D721Med (cell line): Measurements from ENCODE around the gene LSS.

Experiments used
- DNase-seq: peaks from one replicate; pipeline ENCODE4 v3.0.0; 2011; ENCODE audit warnings: low spot score; ENCODE audit not compliant: insufficient read length
- FAIRE-seq: peaks from 2 replicates; lab custom pipeline; 2011; peaks lifted over from hg19 to GRCh38; lab: Jason Lieb, UNC
- CTCF ChIP-seq: IDR thresholded peaks from 2 replicates; pipeline ENCODE4 v1.5.1; 2012; ENCODE audit warnings: mild to moderate bottlenecking, control low read depth; ENCODE audit not compliant: insufficient read depth; ENCODE audit errors: missing control alignments

LSS gene

DNA sequence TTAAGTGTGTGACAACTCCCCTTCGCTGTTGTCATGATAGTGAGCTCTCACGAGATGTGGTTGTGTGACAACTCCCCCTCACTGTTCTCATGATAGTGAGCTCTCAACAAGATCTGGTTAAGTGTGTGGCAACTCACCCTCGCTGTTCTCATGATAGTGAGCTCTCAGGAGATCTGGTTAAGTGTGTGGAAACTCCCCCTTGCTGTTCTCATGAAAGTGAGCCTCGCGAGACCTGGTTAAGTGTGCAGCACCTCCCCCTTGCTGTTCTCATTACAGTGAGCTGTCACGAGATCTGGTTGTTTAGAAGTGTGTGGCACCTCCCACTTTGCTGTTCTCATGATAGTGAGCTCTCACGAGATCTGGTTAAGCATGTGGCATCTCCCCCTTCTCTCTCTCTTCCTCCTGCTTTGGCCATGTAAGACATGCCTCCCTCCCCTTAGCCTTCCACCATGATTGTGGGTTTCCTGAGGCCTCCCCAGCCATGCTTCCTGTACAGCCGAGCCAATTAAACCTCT, 25.1 kb upstream of the LSS start:
- FAIRE-seq (no peak), DNase-seq (no peak)
- no peak for TF ChIP-seq CTCF

GRCh38 chr21:46252840-46253239, 24.3 kb upstream of the LSS start:
- no peak for TF ChIP-seq CTCF
- no peak for FAIRE-seq

DNA sequence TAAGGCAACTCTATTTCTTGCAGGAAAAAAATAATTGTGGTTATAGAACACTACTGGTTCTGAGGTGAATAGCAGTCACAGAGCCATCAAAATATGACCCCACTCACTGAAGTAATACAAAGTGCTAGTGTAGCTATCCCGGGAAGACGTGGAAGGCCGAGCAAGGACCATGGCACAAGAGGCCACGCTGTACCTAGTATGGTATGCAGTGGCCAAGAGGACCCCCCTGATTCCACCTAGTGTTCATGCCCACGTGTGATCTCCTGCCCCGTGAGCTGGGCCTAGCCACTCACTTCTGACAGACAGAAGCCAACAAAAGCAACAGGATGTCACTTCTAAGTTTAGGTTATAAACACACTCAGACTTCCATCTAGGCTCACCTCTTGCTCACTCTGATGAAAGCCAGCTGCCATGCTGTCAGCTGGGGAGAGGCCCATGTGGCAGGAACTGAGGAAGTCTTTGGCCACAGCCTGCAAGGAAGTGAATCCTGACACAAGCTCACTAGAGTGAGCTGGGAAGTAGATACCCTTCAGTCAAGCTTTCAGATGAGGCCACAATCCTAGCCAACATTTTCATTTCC, 21.7 kb upstream of the LSS start:
- TF ChIP-seq CTCF, result no peak
- no peak for FAIRE-seq

More at GRCh38 chr21:46252840-46253239, 24.3 kb upstream of the LSS start:
- no peak for DNase-seq

GRCh38 chr21:46248827-46249226, 20.3 kb upstream of the LSS start:
- TF ChIP-seq CTCF, result no peak
- no peak for DNase-seq
- no peak for FAIRE-seq

More for the DNA sequence above, 21.7 kb upstream of the LSS start:
- no peak for DNase-seq

GRCh38 chr21:46248422-46248782, 19.8 kb upstream of the LSS start:
- FAIRE-seq (no peak), DNase-seq (no peak)
- TF ChIP-seq CTCF, result no peak

- DNase-seq (no peak), FAIRE-seq (no peak)
- TF ChIP-seq CTCF, result no peak
Measured at GRCh38 chr21:46247699-46248421, 19.3 kb upstream of the LSS start.

DNA sequence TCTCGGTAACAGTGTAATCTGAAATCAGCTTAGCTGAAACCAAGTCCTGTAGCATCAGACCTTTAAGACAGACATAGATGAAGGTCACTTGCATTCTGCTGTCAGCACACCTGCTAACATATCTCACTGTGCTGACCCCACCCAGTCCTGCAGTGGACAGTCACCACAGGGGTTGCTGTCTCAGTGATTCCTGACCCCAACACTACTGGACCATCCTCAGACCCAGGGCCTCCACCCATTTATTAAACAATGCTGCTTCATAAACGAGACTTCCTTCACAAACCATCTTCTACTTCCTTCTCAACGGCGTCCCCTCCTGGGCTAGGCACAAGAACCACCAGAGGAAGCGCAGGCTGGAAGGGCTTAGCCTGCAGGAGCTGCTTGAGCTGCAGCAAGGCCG, 17.8 kb upstream of the LSS start:
- TF ChIP-seq CTCF, result no peak
- no peak for DNase-seq
- no peak for FAIRE-seq
